ENCODE results near the gene ACSF3.

DNA sequence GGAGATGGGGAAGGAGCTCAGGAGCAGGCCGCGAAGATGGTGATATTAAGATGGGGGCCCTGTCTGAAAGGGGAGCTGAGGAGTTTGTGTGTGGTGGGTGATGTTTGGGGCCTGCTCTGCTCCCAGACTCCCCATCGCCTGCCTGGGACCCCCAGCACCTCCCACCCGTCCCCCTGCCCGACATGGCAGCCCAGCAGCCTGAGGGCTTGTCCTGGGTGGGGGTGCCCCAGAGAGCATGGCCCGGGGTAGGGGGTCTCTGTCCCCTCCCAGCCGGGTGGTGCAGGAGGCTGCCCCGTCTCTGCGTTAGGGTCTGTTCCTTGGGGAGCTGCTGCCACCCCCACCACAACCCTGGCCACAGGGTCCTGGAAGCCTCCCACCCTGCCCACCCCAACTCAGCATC, 83.1 kb downstream of the ACSF3 start:
- TF ChIP-seq, protein P1, sequence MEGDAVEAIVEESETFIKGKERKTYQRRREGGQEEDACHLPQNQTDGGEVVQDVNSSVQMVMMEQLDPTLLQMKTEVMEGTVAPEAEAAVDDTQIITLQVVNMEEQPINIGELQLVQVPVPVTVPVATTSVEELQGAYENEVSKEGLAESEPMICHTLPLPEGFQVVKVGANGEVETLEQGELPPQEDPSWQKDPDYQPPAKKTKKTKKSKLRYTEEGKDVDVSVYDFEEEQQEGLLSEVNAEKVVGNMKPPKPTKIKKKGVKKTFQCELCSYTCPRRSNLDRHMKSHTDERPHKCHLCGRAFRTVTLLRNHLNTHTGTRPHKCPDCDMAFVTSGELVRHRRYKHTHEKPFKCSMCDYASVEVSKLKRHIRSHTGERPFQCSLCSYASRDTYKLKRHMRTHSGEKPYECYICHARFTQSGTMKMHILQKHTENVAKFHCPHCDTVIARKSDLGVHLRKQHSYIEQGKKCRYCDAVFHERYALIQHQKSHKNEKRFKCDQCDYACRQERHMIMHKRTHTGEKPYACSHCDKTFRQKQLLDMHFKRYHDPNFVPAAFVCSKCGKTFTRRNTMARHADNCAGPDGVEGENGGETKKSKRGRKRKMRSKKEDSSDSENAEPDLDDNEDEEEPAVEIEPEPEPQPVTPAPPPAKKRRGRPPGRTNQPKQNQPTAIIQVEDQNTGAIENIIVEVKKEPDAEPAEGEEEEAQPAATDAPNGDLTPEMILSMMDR (IDR thresholded peaks at IDR 0.05) = no peak
- TF ChIP-seq POLR2A (IDR thresholded peaks at IDR 0.05) = no peak

Data from upper lobe of left lung (tissue), 4 donors.